ENCODE data around the gene APOA4. TPM values are rescaled to one million over a fixed set of nuclear protein-coding genes. Genes with fewer than 3 reads are reported as not detected.

APOA4 gene
- total RNA-seq, 1 experiment from 2014 or later: not detected

DNA sequence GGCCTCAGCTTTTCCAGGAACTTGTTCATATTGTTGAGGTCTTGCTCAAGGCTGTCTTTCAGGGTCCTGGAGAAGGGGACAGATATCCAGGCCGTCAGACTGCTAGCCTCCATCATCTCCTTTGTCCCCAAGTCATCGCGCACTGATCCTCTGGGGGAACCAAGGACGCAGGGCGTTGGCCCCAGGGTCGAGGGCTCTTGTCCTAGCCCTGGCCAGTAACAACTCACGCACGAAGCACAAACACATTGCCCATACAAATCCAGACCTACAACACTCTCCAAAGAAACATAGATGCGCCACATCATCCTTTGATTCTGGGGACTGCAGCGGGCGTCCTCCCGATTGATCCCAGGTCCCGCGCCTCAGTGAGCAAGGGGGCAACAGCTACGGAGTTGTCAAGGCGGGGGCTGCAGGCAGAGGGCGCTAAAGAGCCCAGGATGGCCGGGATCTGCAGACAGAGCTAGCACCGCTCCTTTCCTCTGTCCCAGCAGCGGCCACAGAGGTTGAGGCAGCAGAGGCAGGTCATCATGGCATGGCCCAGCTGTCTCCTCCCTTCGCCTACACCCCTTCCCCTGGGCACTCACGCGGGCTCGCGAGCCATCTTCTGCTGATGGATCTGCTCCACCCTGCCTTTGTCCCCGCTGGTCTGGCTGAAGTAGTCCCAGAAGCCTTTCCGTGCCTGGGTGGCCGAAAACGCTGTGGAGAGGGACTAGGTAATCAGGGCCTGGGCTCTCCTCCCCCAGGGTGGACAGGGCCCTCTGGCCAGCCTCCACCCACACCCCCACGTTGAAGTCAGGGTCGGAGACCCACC, 31.9 kb downstream of the APOA4 start:
- Histone ChIP-seq H3K36me3 (ENCODE audit: control insufficient read depth in 1 of 2, insufficient read depth in 2 of 2, low read length in 2 of 2) (peaks cover 0 to 3% of the 10 kb centered on the region in 2 experiments; a peak in 2 of 4 replicates), H3K4me3 (replicated peaks in 1 of 2; ENCODE audit: low read depth in 1 of 2, low read length in 2 of 2) (no peak overlapping the region), H3K27ac (ENCODE audit: low read depth, low read length) (no peak overlapping the region), H3K27me3 (ENCODE audit: insufficient read depth, low read length) (no peaks in the 10 kb centered on the region), H3K4me1 (ENCODE audit: control insufficient read depth in 1 of 2, insufficient read depth in 2 of 2, low read length in 2 of 2) (peaks cover 12 to 38% of the 10 kb centered on the region in 2 experiments), H3K9me3 (ENCODE audit: control insufficient read depth in 1 of 2, insufficient read depth in 1 of 2, low read depth in 1 of 2, low read length in 2 of 2) (no peaks in the 10 kb centered on the region), H3K79me2 (ENCODE audit: insufficient read depth, low read length) (peaks cover 17% of the 10 kb centered on the region), H4K20me1 (ENCODE audit: insufficient read depth) (no peaks in the 10 kb centered on the region), H2AFZ (ENCODE audit: low read depth, low read length, poor library complexity, severe bottlenecking) (peak overlapping the region; percentile 57), H3K9ac (ENCODE audit: low read length) (no peak overlapping the region), H3K4me2 (ENCODE audit: low read length) (peak overlapping the region; percentile 31; the same call in 1 of the 2 replicates), H3K9me2 (ENCODE audit: insufficient read depth) (no peaks in the 10 kb centered on the region)
- no TSS peak for BruUV-seq (replicated peaks)
- DNase-seq (ENCODE audit: low read depth, low spot score) (peak; percentile 35), ATAC-seq (peak; percentile 79)
- TF ChIP-seq SP1 (IDR thresholded peaks at IDR 0.05; ENCODE audit: low read depth) (no peak), FOSL1 (IDR thresholded peaks at IDR 0.05; ENCODE audit: low read depth) (no peak), EGR1 (IDR thresholded peaks at IDR 0.05; ENCODE audit: low read depth) (no peak), EZH2phosphoT487 (IDR thresholded peaks at IDR 0.05; ENCODE audit: borderline replicate concordance) (no peak), CEBPB (IDR thresholded peaks at IDR 0.05; ENCODE audit: low read depth) (no peak), YY1 (IDR thresholded peaks at IDR 0.05; ENCODE audit: extremely low read depth, insufficient replicate concordance, low read depth, low read length) (no peak), CBX3 (IDR thresholded peaks at IDR 0.05; ENCODE audit: low read depth) (no peak), RAD21 (IDR thresholded peaks at IDR 0.05; ENCODE audit: low read depth) (peak; percentile 81)
- TF ChIP-seq, protein P1, sequence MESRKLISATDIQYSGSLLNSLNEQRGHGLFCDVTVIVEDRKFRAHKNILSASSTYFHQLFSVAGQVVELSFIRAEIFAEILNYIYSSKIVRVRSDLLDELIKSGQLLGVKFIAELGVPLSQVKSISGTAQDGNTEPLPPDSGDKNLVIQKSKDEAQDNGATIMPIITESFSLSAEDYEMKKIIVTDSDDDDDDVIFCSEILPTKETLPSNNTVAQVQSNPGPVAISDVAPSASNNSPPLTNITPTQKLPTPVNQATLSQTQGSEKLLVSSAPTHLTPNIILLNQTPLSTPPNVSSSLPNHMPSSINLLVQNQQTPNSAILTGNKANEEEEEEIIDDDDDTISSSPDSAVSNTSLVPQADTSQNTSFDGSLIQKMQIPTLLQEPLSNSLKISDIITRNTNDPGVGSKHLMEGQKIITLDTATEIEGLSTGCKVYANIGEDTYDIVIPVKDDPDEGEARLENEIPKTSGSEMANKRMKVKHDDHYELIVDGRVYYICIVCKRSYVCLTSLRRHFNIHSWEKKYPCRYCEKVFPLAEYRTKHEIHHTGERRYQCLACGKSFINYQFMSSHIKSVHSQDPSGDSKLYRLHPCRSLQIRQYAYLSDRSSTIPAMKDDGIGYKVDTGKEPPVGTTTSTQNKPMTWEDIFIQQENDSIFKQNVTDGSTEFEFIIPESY (IDR thresholded peaks at IDR 0.05; ENCODE audit: extremely low read depth, insufficient replicate concordance, low read length): no peak
- TF ChIP-seq, protein P2, sequence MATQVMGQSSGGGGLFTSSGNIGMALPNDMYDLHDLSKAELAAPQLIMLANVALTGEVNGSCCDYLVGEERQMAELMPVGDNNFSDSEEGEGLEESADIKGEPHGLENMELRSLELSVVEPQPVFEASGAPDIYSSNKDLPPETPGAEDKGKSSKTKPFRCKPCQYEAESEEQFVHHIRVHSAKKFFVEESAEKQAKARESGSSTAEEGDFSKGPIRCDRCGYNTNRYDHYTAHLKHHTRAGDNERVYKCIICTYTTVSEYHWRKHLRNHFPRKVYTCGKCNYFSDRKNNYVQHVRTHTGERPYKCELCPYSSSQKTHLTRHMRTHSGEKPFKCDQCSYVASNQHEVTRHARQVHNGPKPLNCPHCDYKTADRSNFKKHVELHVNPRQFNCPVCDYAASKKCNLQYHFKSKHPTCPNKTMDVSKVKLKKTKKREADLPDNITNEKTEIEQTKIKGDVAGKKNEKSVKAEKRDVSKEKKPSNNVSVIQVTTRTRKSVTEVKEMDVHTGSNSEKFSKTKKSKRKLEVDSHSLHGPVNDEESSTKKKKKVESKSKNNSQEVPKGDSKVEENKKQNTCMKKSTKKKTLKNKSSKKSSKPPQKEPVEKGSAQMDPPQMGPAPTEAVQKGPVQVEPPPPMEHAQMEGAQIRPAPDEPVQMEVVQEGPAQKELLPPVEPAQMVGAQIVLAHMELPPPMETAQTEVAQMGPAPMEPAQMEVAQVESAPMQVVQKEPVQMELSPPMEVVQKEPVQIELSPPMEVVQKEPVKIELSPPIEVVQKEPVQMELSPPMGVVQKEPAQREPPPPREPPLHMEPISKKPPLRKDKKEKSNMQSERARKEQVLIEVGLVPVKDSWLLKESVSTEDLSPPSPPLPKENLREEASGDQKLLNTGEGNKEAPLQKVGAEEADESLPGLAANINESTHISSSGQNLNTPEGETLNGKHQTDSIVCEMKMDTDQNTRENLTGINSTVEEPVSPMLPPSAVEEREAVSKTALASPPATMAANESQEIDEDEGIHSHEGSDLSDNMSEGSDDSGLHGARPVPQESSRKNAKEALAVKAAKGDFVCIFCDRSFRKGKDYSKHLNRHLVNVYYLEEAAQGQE (IDR thresholded peaks at IDR 0.05; ENCODE audit: low read depth): no peak
- TF ChIP-seq, protein P3, sequence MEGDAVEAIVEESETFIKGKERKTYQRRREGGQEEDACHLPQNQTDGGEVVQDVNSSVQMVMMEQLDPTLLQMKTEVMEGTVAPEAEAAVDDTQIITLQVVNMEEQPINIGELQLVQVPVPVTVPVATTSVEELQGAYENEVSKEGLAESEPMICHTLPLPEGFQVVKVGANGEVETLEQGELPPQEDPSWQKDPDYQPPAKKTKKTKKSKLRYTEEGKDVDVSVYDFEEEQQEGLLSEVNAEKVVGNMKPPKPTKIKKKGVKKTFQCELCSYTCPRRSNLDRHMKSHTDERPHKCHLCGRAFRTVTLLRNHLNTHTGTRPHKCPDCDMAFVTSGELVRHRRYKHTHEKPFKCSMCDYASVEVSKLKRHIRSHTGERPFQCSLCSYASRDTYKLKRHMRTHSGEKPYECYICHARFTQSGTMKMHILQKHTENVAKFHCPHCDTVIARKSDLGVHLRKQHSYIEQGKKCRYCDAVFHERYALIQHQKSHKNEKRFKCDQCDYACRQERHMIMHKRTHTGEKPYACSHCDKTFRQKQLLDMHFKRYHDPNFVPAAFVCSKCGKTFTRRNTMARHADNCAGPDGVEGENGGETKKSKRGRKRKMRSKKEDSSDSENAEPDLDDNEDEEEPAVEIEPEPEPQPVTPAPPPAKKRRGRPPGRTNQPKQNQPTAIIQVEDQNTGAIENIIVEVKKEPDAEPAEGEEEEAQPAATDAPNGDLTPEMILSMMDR (IDR thresholded peaks at IDR 0.05 in 2 of 3, conservative IDR thresholded peaks at IDR 0.05 in 1 of 3; ENCODE audit: borderline replicate concordance in 1 of 3, insufficient read depth in 1 of 3, low read depth in 2 of 3, low read length in 2 of 3): peak; percentile 82 to 92 (median 89)
- RAD21 ChIA-PET (ENCODE audit: low non-redundant PET in 1 of 2, low total read pairs in 2 of 2, uncharacterized antibody in 2 of 2, unreplicated experiment in 2 of 2): interaction anchor here (0.9 to 1.1 kb wide), 4 partner anchors 45 to 436 kb away, joined by 3 to 14 read pairs (median 6); no protein-coding TSS in a partner anchor
- POLR2A ChIA-PET: interaction anchor here (0.6 to 1.4 kb wide), 2 partner anchors 45 to 307 kb away, joined by 5 to 9 read pairs; partner anchors contain the start of gene SIK3
- intact Hi-C loops (cut with micrococcal nuclease): loop anchor here (1.0 to 5.0 kb wide), 3 partner anchors 45 to 436 kb away; no protein-coding TSS in a partner anchor
- CTCF ChIA-PET: interaction anchor here (0.6 to 2.9 kb wide), 25 partner anchors 8 to 435 kb away, joined by 3 to 58 read pairs (median 4); partner anchors contain the start of genes APOA1, PAFAH1B2 and SIK3
